ENCODE data around the gene RPS6KA3.

RPS6KA3 gene

DNA sequence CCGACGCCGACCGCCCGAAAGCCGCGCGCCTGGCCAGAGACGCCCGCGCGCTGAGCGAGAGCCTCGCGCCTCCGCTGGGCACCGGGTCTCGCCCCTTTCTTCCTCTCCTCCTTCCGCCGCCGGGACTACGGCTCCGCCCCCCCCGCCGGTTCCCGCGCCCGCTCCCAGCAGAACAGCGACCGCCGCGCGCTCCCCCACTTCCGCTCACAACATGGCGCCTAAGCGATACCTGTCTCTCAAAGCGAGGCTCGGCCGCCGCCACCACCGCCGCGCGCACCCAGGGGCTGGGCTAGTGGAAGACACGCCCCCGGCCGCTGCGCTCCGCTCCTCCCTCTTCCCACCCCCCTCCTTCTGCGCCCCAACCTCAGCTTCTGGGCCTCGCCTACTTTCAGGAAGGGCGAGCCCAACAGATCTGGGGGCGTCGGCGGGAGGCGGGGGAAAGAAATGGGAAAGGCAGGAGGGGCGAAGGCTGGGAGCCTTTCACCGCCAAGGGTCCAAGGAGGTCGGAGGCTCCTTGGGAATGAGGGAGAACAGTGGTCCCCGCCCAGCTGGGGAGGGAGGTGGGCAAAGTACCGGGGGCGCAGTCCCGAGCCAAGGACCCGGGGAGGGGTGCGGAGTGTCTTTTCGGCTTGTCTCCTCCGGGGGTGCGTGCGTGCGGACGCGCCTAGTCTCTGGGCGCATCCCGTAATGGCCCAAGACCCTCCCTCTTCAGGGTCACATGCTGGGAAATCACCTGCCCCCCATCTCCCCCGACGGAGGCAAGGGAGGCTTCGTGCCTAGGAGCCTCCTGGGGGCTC lies at the start of gene RPS6KA3:
Gene RPS6KA3, minus strand, starts transcription at position 100 of the 797 bp plus-strand sequence. CDS start 277 bp downstream, outside the sequence.
- DNase-seq, result peak; percentile 92

DNA sequence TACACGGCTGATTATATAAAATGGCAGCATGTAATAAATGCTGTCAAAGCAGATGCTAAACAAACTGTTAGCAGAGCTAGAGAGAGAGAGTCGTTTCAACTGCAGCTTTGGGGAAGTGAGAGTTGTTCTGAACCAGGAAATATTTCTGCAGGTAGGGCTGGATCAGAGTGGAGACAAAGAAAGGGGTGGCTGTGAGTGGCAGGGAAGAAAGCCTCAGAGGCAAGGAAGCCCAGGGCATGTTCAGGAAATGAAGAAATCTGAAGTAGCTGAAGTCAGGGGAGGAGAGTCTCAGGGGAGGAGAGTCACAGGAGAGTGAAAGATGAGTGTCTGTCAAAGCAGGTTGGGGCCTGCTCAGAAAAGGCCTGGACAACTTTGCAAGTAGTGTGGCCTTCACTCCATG lies 48.4 kb upstream of the RPS6KA3 start:
- no peak for DNase-seq

DNA sequence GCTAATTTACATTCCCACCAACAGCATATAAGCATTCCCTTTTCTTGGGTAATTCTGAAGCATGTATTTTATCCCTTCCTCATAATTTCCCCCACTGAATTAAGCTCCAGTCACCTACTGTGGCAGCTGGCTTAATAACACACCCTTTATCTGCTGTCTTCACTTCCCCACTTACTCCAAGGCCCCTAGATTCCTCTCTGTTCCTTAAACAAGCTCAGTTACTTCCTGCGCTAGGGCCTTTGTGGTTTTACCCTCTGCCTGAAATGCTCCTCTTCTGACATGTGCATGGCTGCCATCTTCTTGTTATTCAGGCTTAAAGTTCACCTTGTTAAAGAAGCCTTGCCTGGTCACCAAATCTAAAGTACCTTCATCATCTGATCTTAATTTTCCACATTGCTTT lies 47.2 kb upstream of the RPS6KA3 start:
- DNase-seq, result no peak

DNA sequence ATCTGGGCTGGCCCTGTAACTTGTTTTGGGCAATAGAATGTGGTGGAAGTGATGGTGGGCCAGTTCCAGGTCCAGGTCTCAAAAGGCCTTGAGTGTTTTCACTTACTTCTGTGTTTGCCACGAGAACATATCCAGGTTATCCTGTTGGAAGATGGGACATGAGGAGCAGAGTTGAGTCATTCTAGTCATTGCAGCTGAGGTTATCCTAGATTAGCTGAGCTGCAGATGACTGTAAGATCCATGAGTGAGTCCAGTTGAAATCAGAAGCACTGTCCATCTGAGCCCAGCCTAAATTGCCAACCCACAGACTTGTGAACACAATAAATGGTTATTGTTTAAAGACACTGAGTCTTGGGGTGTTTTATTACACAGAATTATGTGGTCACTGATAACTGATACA lies 45.3 kb upstream of the RPS6KA3 start:
- no peak for DNase-seq

DNA sequence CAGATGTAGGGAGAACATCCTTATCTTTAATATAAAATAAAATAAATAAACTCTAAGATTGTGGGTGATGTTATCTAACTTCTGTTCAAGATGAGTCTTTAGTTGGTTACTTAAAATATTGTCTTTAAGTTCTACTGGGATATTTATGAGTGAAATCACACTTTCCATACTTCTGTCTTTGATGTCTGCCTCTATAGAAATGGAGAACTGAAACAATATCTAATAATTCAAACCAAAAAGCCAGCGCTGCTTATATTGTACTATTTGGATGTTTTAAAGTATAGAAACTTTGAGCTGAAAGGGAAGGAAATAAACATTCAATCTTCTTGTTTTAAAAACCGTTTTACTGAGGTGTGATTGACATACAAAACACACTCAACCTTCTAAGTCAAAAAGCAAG lies 44.8 kb upstream of the RPS6KA3 start:
- DNase-seq, result no peak

DNA sequence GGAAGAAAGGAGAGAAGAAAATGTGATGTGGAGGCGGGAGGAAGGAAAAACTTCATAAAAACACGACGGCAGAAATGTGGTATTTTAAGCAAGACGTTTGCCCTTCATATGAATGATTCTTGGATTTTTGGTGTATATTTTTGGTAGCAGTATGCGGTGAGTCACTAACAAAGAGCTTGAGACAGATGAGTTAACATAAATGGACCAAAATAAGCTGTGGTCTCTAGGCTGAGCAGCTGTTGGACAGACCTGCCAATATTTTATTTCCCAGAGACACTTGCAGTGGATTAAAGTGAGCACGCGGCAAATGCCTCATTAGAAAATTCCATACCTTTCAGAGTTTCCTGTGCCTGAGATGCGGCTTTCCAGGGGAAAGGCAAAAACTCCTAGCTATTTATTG lies 43.1 kb upstream of the RPS6KA3 start:
- no peak for DNase-seq

DNA sequence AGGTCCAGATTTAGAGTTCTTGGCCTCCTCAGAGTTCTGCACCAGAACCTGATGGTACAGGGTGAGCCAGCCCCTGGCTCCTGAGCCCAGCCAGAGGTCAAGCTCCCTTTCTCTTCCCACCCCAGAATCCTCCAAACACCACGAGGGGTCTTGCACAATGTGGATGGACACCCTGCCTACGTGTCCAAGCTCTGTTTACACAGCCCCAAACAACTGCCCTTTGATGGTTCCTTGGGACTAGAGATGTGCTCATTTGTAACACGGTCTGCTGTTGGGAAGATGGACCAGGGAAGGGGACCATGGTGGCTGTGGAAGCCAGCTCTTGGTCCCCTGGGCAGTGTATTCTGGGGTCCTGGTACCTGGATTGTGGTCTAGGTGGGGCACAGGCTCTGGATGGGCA lies 40.0 kb upstream of the RPS6KA3 start:
- DNase-seq, result no peak

DNA sequence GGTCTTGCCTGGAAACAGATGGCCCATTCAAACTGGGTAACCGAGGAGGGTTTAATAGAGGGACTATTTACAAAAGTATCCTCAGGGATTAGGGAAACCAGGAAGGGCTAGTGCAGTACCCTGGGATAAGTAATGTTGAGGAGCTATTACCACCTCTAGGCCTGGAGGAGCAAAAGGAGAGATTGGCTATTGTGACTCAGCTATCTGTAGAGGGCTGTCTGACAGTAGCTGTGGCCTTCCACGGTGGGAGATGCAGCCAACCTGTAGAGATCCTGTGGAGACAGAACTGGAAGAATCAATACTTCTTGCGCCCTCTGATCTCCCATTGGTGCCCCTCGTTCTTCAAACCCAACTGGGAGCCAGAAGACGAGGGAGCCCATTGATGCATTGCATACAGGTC lies 34.1 kb upstream of the RPS6KA3 start:
- DNase-seq, result no peak

DNA sequence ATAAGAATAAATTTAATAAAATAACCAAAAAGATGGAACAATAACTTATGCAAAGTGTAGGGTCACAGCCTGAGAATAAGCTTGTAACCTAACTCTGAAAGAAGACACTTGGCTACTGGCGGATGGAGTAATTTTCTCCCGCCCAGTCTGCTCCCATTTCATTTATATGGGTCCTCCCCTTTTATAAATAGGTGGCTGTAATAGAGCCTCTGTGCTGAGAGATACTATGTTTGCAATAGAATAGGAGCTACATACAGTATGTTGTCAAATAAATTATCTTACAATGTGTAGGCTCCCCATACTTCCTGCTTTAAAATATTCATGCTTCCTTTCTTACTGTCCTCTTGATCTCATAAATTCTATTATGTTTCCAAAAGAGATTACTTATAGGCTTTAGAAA lies 28.2 kb upstream of the RPS6KA3 start:
- no peak for DNase-seq

DNA sequence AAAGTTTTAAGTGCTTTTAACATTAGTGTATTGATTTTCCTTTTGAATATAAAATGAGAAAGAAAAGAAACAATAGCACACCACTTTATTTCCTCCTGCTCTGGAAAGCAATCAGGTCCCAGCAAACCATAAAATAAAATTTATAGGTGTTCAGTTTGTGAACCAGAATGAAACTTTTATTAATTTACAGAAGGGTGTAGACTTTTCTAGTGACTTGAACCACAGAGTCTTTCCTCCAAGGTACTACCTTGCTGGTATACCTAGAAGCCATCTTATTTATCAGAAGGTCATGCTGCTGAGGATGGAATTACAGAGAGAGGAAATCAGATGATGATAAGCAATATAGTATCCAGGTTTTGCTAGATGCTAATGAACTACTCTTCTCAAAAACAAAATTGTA lies 27.6 kb upstream of the RPS6KA3 start:
- no peak for DNase-seq

DNA sequence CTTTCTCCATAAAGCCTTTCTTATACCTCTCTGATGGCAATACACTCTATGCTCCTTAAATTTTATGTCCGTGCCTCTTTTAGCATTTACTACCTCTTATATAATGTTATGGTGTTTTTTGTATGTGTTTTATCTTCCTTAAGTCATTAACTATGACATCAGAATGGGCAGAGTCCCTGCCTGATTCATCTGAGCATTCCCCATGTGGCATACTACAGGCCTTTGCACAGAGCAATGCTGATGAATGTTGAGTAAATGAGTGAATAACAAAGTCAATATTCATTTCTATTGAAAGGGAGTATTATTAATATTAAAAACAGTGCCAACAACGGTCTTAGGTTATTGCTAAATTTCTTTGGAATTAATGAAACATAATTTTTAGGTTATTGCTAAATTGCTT lies 18.8 kb upstream of the RPS6KA3 start:
- DNase-seq, result no peak

DNA sequence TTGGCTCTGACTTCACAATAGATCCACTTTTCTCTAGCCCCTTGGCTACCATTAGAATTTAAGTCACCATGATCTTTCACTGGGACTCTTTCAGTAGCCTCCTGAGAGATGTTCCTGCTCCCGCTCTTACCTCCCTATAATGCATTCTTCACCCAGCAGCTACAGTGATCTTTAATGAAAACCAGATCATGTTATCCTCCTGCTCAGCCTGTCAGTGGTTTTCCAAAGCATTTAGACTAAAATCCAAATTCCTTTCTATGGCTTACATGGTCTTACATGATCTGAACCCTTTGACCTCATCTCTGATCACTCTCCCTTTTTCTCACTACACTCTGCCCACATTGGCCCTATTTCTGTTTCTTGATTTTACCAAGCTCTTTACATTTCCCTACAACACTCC lies 18.3 kb upstream of the RPS6KA3 start:
- no peak for DNase-seq

DNA sequence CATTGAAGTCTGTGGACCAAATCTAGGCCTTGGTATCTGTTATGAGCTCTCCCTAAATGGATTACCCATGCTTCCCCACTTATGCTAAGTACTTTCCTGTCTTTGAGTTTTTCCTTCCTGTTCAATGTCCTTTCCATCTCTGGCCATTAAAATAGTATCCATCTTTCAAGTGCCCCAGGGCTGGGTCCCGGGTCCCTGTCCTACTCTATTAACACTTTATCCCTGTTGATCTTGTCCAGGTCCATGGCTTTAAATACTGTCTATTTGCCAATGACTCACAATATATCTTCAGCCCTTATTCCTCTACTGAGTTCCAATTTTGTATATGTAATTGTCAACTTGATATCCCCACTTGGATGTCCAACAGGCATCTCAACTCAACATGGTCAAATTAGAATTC lies 17.7 kb upstream of the RPS6KA3 start:
- DNase-seq, result no peak

DNA sequence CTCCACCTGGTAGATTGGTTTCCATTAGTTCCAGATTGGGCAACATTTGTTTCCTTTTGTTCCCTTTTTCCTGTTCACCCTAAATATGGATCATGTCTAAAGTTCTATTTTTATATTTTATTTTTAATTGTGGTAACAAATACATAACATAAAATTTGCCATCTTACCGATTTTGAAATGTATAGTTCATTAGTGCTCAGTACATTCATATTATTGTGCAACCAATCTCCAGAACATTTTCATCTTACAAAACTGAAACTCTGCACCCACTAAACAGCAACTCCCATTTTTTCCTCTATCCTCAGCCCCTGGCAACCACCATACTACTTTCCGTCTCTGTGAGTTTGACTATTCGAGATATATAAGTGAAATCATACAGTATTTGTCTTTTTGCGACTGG lies 14.2 kb upstream of the RPS6KA3 start:
- DNase-seq, result no peak

DNA sequence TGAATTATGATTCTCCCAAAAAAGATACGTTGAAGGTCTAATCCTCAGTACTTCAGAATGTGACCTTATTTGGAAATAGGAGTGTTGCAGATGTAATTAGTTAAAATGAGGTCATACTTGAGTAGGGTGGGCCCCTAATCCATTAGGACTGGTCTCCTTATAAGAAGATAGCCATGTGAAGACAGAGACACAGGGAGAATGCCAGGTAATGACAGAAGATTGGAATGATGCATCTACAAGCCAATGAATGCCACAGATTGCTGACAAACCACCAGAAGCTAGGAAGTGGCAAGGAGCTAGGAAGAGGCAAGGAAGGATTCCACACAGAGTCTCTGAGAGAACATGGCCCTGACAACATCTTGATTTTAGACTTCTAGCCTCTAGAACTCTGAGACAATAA lies 7.4 kb upstream of the RPS6KA3 start:
- no peak for DNase-seq

DNA sequence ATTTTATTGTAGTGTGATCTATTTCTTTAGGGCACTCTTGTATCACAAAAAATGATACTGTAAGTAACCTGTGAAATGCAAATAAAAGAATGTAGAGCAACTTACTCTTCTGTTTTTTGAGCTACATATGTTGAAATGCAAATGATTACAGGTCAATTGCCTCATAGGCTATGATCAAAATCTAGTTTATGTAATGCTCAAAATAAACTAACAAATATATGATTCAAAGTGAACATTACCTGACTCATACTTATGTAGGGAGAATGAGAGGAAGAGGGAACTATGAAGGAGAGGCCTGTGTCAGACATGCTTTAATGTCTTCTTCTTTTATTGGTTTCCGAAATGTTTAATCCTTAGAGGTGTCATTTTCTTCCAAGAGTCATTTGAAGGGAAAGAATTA lies 5.0 kb upstream of the RPS6KA3 start:
- DNase-seq, result no peak

DNA sequence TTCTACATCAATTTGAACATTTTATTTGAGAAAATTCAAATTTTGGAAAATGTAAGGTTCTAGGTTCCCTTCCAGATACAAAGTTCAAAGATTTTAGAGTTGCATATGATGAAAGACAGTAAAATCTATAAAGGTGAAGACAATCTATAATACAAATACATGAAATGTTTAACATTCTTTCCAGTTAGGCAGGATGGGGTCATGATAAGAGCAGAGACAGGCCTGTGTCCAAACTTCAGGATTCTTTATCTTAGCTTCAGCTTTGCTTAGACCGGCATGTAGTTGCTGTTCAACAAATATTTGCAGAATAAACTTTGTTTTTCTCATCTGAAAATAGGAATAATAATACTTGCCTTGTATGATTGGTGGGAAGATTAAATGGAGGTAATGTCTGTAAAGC lies 4.5 kb upstream of the RPS6KA3 start:
- no peak for DNase-seq

DNA sequence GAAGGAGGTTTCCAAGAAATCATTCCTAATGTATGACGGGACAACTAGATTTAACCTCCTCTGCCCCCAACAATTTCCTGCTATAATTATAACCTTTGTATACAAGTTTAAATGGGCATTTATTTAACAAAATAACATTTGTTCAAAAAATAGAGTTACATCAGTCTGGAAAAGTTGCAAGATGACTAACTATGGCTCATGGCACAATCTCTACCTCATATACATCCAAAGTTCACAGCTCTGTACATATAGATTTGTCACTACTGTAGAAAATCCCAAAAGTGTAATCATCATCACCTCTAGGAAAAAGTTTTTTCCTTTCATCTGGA lies 3.8 kb upstream of the RPS6KA3 start:
- no peak for DNase-seq

DNA sequence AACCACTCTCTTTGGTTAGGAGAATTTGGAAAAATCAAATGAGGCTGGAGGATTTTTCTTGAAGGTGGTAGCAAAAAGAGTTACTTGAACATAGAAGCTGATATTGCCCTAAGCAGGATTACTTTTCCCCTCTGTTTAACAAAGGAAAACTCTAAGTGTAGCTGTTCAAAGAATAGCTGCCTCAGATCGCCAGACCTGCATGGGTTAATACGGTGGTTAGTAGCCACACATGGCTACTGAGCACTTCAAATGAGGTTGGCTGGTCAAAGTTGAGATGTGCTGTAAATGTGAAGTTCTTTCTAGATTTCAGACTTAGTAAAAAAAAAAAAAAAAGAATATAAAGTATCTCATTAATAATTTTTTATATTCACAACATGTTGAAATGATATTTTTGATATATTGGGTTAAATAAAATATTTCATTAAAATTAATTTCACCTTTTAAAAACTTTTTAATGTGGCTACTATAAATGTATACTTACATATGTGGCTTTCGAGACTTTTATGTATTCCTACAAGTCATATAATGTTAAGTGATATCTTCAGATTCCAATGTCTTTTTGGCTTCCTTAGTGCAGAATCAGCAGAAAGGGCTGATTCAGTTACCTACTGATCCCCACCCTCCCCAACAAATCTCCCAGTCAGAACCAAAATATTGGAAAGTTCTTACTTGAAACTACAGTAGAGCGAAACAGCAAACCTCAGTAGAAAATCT lies 3.3 kb upstream of the RPS6KA3 start:
- no peak for DNase-seq

DNA sequence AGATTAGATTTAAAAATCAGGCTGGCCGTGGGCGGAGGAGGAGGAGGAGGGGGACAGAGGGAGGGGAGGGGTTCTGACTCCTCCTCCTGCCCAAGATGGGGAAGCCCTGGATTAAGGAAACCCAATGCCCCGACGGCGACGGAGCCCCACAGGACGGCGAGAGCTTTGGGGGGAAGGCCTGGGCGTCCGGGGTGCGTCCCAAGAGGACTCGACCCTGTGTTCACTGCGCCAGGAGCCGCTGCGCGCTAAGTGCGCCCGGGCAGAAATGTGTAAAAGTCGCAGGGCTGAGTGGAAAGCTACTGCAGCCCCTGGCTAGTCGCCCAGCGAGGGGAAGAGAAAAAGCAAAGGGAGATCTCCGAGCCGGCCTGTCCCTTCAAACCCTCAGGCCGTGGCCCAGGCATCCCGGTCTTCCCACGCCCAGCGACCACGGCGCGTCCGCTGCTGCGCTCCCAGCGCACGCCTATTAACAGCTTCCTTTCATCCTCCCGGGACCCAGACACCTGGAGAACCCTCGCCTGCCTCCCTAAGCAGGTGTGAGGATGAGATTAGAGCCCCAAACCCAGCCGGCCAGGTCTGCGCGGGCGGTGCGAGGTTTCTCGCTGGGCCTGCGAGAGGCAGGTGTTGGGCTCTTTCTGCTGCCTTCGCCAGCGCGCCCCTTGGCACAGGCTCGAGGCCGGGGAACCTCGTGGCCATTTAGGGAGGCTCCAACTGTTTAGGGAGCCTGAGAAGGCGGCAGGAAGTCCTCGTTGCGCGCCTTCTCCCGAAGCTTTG lies 1.4 kb upstream of the RPS6KA3 start:
- DNase-seq, result peak; percentile 36

DNA sequence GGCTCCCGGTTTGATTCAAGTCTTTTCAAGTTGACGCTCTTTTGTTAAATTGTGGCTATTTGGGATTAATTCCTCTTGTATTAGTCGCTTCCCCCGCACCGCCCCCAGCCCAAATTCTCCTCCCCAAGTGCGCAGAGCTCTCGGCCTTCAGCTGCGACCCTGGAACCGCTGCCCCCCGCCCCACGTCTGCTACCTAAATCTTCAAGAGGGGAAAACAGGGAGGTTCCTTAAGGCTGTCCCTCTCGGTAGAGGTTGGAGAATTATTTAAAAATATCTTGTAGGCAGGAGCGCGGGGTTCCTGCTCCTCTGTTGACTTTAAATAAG lies 860 bp upstream of the RPS6KA3 start:
- DNase-seq, result no peak

DNA sequence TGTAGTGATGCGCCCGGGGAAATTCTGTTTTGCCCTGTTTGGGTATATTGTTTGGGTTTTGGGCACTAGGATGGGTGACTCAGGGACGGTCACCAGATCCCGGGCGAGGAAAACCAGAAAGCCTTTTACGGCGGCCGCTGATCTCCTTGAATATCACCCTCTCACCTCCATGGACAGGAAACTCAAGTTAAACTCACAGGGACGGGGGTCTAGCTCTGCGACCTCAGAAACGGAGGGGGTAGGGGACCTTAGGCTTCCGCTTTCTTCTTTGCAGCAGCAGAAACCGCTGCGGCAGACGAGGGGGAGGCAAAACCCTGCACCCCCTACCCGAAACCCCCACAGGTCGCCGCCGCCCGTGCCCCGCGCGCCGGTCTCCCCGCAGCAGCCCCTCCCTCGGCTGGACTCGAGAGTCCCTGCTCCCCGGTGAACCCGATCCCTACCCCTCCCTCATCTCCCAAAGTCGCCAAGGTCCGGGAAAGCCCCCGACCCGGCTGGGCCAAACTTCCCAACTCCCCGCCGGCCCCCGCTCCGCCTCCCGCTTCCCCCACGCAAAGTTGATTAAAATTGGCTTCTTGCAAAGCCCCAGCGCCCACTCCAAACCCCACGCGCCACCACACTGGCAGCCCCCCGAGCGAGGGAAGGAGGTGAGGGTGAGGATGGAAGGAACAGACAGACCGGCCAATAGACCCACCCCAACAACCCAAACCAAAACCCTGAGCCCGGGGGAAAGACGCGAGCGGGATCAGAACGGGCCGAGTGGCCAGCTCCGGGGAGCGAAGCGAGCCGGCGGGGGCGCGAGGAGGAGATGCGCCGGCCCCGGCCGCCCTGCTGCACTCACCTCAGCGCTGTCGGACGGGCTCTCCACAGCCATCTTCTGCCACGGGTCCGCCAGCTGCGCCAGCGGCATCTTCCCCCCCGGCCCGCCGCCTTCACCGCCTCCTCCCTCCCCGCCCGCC lies 705 bp downstream of the RPS6KA3 start:
- no peak for DNase-seq

DNA sequence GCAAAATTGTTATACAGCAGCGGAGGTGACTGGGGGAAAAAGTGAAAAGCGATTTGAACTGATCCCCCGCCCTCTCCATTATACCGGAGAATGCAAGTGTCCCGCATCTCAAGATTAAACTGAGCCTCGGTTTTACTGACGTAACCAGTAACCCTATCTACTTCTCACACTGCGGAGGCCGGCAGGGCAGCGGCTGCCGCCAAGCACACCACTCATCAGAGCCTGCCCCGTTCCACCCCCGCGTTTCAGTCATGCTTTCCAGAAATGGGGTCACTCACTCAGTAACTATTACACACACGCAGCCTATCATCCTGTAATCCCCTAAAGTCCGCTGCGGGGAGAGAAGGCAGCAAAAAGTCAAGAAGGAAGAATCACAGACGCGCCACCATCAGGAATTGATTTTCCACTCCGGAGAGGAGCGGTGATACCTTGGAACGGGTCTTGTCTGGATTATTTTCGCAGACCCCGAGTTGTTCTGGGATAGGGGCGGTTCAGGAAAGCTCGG lies 1.4 kb downstream of the RPS6KA3 start:
- DNase-seq, result peak; percentile 62
